Prostate gland (tissue), 2 donors: Measurements from ENCODE around the gene BMP6.

ENCODE experiments used
- POLR2A ChIP-seq: fragments of 450-650 bp; IDR thresholded peaks from one replicate; pipeline ENCODE4 v1.6.1; 2016; ENCODE audit warnings: antibody characterized with exemption, mild to moderate bottlenecking
- TF ChIP-seq, protein P1 (sequence below), 4 experiments: fragments of 200-600 bp in 2 of 4; fragments of 450-650 bp in 2 of 4; sonication (generic) in 2 of 4; IDR thresholded peaks; 1 replicate in 3 of 4; 2 replicates in 1 of 4; pipeline ENCODE4 v1.5.1; 2016 to 2019; ENCODE audit warnings: antibody characterized with exemption in 4 of 4, mild to moderate bottlenecking in 2 of 4, moderate library complexity in 2 of 4

DNA sequence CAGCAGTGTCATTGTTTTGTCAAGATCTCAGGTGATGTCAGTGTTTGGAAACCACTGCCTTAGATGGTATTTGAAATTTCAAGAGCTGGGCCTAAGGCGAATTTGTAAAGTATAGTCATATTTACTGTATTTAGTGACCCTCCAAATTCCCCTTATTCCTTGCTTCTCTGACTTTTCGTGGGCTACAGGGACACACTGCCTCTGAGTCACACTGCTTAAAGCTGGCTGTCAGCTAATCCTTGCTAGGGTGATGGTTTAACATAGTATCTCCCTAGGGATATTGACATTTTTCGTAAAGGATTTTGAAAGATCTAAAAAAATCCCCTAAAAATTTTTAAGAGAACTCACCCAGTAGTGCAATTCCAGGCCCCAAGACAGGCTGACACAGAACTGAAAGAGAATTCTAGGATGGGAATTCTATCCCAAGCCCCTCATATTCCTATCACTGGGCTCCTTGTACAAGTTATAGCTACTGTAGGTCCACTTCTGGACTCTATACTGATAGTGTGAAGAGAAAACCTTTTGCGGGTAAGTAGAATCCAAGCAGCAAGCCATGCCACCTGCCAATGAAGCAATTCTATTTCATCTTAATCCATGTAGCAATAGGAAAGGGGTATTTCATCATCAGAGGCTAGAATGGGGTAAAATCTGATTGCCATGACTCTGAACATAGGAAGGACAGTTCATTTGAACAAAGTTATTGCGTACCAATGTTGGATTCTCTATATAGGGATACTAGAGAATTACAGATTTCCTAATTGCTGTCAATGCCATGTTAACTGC is 4.3 kb downstream of the BMP6 start:
- TF ChIP-seq, protein P1, sequence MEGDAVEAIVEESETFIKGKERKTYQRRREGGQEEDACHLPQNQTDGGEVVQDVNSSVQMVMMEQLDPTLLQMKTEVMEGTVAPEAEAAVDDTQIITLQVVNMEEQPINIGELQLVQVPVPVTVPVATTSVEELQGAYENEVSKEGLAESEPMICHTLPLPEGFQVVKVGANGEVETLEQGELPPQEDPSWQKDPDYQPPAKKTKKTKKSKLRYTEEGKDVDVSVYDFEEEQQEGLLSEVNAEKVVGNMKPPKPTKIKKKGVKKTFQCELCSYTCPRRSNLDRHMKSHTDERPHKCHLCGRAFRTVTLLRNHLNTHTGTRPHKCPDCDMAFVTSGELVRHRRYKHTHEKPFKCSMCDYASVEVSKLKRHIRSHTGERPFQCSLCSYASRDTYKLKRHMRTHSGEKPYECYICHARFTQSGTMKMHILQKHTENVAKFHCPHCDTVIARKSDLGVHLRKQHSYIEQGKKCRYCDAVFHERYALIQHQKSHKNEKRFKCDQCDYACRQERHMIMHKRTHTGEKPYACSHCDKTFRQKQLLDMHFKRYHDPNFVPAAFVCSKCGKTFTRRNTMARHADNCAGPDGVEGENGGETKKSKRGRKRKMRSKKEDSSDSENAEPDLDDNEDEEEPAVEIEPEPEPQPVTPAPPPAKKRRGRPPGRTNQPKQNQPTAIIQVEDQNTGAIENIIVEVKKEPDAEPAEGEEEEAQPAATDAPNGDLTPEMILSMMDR (IDR thresholded peaks at IDR 0.05) = no peak
- no peak for TF ChIP-seq POLR2A
